Inflammatory macrophage treated with lipopolysaccharide for 1 hour (primary cell): Measurements from ENCODE around the gene APOE.

Source experiments
- DNase-seq, 2 donors: peaks; one replicate each; pipeline ENCODE4 v3.0.0-alpha.2; 2020 to 2022

APOE gene

DNA sequence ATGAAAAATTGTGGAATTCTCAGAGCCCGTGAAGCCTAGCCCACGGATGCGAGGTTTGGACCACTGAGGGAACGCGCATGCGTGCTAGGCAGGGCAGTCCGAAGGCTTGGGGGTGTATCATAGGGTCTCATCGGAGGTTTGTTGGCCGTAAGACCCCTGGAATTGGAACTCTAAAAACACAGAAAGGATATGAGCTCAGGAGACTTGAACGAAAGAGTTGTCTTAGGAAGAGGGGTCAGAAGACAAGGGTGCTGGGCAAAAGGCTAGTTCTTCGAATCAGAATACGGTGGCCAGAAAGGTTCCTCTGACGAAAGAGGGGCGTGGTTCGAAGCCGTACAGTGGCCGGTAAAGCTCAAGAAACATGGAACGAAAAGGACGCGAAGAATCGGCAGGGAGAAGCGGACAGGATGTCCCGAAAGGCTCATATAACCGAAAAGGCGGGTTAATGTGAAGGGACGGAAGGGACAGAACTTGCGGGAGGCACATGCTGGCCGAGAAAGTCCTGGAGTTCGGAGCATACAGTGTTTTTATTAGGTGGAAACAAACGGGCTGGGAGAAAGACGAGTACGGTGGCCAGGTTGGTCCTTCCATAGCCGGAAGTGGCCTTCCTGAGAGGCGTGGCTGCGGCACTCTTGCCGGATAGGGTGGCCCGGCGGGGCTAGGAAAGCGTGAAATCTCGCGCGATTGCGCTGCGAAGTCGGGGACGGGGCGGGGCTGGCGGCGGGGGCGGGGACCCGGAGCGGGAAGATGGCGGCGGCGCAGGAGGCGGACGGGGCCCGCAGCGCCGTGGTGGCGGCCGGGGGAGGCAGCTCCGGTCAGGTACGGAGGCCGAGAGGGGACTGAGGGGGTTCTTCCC lies 49.3 kb downstream of the APOE start, which contains the start of gene CLPTM1:
CLPTM1 (plus strand) TSS at position 732 of the 856 bp plus-strand sequence; CDS start at position 748, 16 bp downstream.
- peak; percentile 95 to 97 for DNase-seq

DNA sequence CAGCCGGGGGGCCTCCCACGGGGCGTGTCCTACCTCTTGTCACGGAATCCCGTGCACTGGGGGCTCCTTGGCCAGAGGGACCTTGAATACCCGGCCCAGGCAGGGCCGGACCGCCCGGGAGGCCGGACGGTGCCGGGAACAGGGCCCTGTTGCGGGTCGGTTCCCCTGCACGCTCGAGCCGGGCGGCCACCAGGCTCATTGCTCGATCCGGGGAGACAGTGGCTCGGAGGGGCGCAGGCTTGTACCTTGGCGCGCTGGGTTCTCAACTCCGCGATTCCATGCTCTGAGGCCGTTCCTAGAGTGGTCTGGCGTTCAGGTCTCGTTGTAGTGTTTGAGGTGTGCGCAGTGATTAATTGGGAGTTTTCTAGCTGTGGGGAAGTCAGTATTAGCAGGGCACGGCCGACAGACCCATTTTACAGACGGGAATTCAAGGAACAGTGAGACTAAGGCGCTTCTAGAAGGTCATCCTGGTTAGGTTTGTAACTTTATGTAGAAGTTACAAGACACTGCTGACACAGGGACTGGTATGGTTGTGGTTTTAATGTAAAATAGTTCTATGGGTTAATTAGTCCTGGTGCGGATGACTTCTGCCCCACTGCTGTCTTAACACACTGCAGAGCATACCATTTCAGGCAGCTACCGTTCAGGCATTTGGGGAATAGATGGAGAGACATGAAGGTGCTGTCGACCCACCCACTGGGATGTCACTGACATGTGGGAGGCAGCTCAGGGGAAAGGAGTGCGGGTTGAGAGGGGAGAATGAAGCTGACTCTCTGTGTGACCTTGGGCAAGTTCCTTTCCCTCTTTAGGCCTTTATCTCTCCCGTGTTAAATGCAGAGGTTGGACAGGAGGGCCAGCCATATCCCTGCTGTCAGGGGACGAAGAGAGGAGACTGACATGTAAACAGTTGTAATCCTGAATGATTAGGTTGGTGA lies 50.2 kb downstream of the APOE start:
- DNase-seq, result no peak

DNA sequence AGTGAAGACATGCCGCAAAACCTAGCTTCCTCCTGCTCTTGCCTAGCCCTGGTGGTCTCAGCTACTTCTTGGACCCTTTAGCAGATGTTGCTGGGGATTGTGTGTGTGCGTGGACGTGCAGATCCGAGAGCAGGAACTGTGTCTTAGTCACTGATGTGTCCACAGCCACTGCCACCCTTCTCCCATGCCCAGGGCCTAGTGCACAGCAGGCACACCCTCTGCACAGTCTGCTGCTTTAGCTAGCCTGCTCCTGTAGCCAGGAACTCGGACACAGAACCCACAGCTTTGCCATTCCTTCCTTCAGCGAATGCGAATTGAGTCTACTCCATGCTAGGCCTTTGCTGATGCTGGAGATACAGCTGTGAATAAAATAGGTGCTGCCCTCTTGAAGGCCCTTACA lies 51.9 kb downstream of the APOE start:
- DNase-seq, result no peak

DNA sequence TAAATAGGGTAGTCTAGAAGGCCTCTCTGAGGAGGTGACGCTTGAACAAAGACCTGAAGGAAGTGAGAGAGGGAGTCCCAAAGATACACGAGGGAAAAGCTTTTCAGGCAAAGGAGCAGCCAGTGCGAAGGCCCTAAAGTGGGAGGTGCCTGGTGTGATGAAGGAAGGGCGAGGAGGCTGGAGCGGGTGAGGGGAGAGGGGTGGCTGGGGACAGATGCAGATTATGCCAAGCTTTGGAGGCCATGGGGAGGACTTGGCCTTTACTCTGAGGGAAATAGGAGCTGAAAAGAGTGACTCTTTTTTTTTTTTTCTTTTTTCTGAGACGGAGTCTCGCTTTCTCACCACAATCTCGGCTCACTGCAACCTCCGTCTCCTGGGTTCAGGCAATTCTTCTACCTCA lies 52.5 kb downstream of the APOE start:
- no peak for DNase-seq
